GM12878 (cell line): Measurements from ENCODE around the gene REPS1. TPM values are rescaled to one million over a fixed set of nuclear protein-coding genes. Genes with fewer than 3 reads are reported as not detected.

Experiments used
- ATAC-seq: fragments of 200-7000 bp; cut with Tn5 transposase; 3 replicates; pipeline ENCODE4 v1.9.1; 2020; ENCODE audit warnings: mild to moderate bottlenecking, moderate library complexity
- BruUV-seq: library from RNA; stranded (reverse); fragments of 400-500 nt; replicated peaks from 2 replicates; lab custom pipeline; 2021; lab: Mats Ljungman, UMichigan
- CTCF ChIA-PET: fragments of 300-600 bp; sonication (Branson Sonifier 250); formaldehyde crosslinking; extraction: SDS; loops from one replicate; lab custom pipeline; 2021; ENCODE audit warnings: inconsistent platforms; lab: Yijun Ruan, JAX
- POLR2A ChIA-PET: fragments of 350-600 bp; formaldehyde crosslinking; extraction: SDS; loops from one replicate; lab custom pipeline; 2021; ENCODE audit warnings: inconsistent platforms; lab: Charles Lee
- RAD21 ChIA-PET: fragments of 300-600 bp; sonication (Branson Sonifier 250); formaldehyde crosslinking; loops from one replicate; lab custom pipeline; 2023; ENCODE audit warnings: antibody characterized with exemption; ENCODE audit not compliant: unreplicated experiment; lab: Charles Lee
- SMC1A ChIA-PET: fragments of 300-600 bp; sonication (Branson Sonifier 250); formaldehyde crosslinking; loops from one replicate; lab custom pipeline; 2023; ENCODE audit not compliant: unreplicated experiment, uncharacterized antibody; lab: Charles Lee
- DNase-seq: peaks from one replicate; pipeline ENCODE4 v3.0.0-alpha.2; 2011; ENCODE audit warnings: low read depth, low spot score
- FAIRE-seq: peaks from 3 replicates; lab custom pipeline; 2011; peaks lifted over from hg19 to GRCh38; lab: Jason Lieb, UNC
- H2AFZ ChIP-seq: 2 replicates; pipeline ENCODE4 v1.6.0; 2011; ENCODE audit warnings: low read depth, low read length, control low read depth; ENCODE audit not compliant: control insufficient read depth
- H3K27ac ChIP-seq: 2 replicates; pipeline ENCODE4 v1.5.1; 2011; ENCODE audit warnings: control low read depth; ENCODE audit not compliant: control insufficient read depth, insufficient read depth
- H3K27me3 ChIP-seq, 2 experiments: replicated peaks in 1 of 2; 2 replicates each; pipeline versions ENCODE4 v1.6.0 to v1.6.1; 2011; ENCODE audit warnings: low read length in 1 of 2; ENCODE audit not compliant: control insufficient read depth in 2 of 2, insufficient read depth in 2 of 2
- H3K36me3 ChIP-seq, 2 experiments: 2 replicates each; pipeline ENCODE4 v1.5.1; 2011; ENCODE audit warnings: low read length in 1 of 2; ENCODE audit not compliant: control insufficient read depth in 2 of 2, insufficient read depth in 2 of 2
- H3K4me1 ChIP-seq: 2 replicates; pipeline ENCODE4 v1.6.1; 2011; ENCODE audit warnings: mild to moderate bottlenecking, low read length, moderate library complexity, mixed read lengths; ENCODE audit not compliant: control insufficient read depth, insufficient read depth
- H3K4me2 ChIP-seq: 2 replicates; pipeline ENCODE4 v1.6.0; 2011; ENCODE audit warnings: control low read depth; ENCODE audit not compliant: control insufficient read depth, insufficient read depth
- H3K4me3 ChIP-seq: fragments of 200-600 bp; sonication (generic); 2 replicates; pipeline ENCODE4 v1.5.1; 2016
- H3K79me2 ChIP-seq: 2 replicates; pipeline ENCODE4 v1.6.0; 2011; ENCODE audit warnings: low read length; ENCODE audit not compliant: control insufficient read depth, insufficient read depth
- H3K9ac ChIP-seq: 2 replicates; pipeline ENCODE4 v1.8.0; 2011; ENCODE audit warnings: low read length, control low read depth, mixed read lengths; ENCODE audit not compliant: control insufficient read depth, insufficient read depth
- H3K9me3 ChIP-seq: replicated peaks from 3 replicates; pipeline ENCODE4 v1.5.1; 2011; ENCODE audit warnings: mild to moderate bottlenecking, low read length; ENCODE audit not compliant: control insufficient read depth, insufficient read depth
- H4K20me1 ChIP-seq: 2 replicates; pipeline ENCODE4 v1.6.0; 2011; ENCODE audit not compliant: control insufficient read depth, insufficient read depth
- CTCF ChIP-seq, 3 experiments: IDR thresholded peaks in 2 of 3; conservative IDR thresholded peaks in 1 of 3; 2 replicates each; pipeline ENCODE4 v1.5.1; 2011; ENCODE audit warnings: low read depth in 3 of 3, low read length in 3 of 3, mild to moderate bottlenecking in 3 of 3, control low read depth in 2 of 3, moderate library complexity in 2 of 3, inconsistent platforms in 1 of 3, mixed read lengths in 1 of 3; ENCODE audit not compliant: control insufficient read depth in 2 of 3, insufficient read depth in 1 of 3; ENCODE audit errors: extremely low read depth in 1 of 3
- KLF5 ChIP-seq: fragments of 450-650 bp; IDR thresholded peaks from 2 replicates; pipeline ENCODE4 v1.6.1; 2014; ENCODE audit warnings: mild to moderate bottlenecking; ENCODE audit not compliant: partially characterized antibody
- NFYB ChIP-seq: IDR thresholded peaks from 2 replicates; pipeline ENCODE4 v1.6.1; 2011; ENCODE audit warnings: low read depth, mild to moderate bottlenecking, low read length, improper control_type of control experiment, moderate library complexity; ENCODE audit not compliant: insufficient read depth
- NRF1 ChIP-seq: conservative IDR thresholded peaks from 2 replicates; pipeline ENCODE4 v1.6.1; 2011; ENCODE audit warnings: mild to moderate bottlenecking, low read depth, low read length, improper control_type of control experiment
- POLR2AphosphoS2 ChIP-seq: IDR thresholded peaks from 2 replicates; pipeline ENCODE4 v1.6.1; 2011; ENCODE audit warnings: low read depth, mild to moderate bottlenecking, low read length, improper control_type of control experiment, moderate library complexity
- RCOR1 ChIP-seq: conservative IDR thresholded peaks from 2 replicates; pipeline ENCODE4 v1.6.1; 2012; ENCODE audit warnings: low read depth, low read length, improper control_type of control experiment
- SPI1 ChIP-seq: IDR thresholded peaks from 2 replicates; pipeline ENCODE4 v1.6.1; 2011; ENCODE audit warnings: low read depth, mild to moderate bottlenecking, low read length, moderate library complexity, borderline replicate concordance; ENCODE audit not compliant: insufficient read depth
- SREBF2 ChIP-seq: IDR thresholded peaks from 2 replicates; pipeline ENCODE4 v1.6.1; 2012; ENCODE audit warnings: mild to moderate bottlenecking, low read length
- WGBS: methylation state at CpG from one replicate; pipeline ENCODE4 v1.1.6; 2016; ENCODE audit warnings: low lambda C conversion rate; ENCODE audit not compliant: insufficient replicate concordance, insufficient coverage; ENCODE audit errors: missing lambda C conversion rate; 5-methylcytosine and 5-hydroxymethylcytosine counted together
- in situ Hi-C: fragments of 300-500 bp; cut with MboI; formaldehyde crosslinking; loops from 9 replicates; pipeline ENCODE4 v1.14.3; 2018; ENCODE audit warnings: mixed read lengths
- intact Hi-C: fragments of 100-400 bp; cut with micrococcal nuclease; formaldehyde crosslinking; loops from one replicate; pipeline ENCODE4 v1.14.2; 2022; ENCODE audit not compliant: unreplicated experiment
- polyA plus RNA-seq, 11 experiments: library from polyadenylated mRNA; depleted of rRNA in 4 of 11; unstranded in 6 of 11; stranded (reverse) in 5 of 11; fragments of >200 nt; fragmentation: Nextera tagmentation in 4 of 11; fragmentation: Illumina TruSeq in 1 of 11; extraction: Ambion mirVana in 4 of 11; extraction: Trizol in 1 of 11; gene quantifications; 1 replicate in 1 of 11; 2 replicates in 10 of 11; pipeline versions ENCODE4 v1.2.1 to v1.2.3, GENCODE V29; 2011 to 2016; ENCODE audit warnings: inconsistent platforms in 2 of 11, missing spikeins in 2 of 11, low read depth in 1 of 11
- total RNA-seq, 4 experiments: library from RNA; depleted of rRNA in 3 of 4; stranded (reverse); fragments of >200 nt in 3 of 4; fragmentation: Illumina TruSeq in 1 of 4; extraction: Trizol in 1 of 4; gene quantifications; 2 replicates each; pipeline versions ENCODE4 v1.2.1 to v1.2.3, GENCODE V29; 2013 to 2021
- TF ChIP-seq, protein P1 (sequence below): IDR thresholded peaks from 2 replicates; pipeline ENCODE4 v1.6.1; 2012; ENCODE audit warnings: low read depth, low read length, improper control_type of control experiment

Gene REPS1
- total and polyA plus RNA-seq, 10 of the 15 experiments (the other 5 are each of a cell fraction or from before 2014, with no cell fraction given): 13.7 to 59.3 (median 31.7) TPM

GRCh38 chr6:138923561-138923960, 64.5 kb downstream of the REPS1 start:
- H3K9me3 ChIP-seq: no peaks in the 10 kb centered on the region
- ATAC-seq (no peak), DNase-seq (no peak)
- no peaks in the 10 kb centered on the region for H3K27me3 ChIP-seq
- no peaks in the 10 kb centered on the region for H3K79me2 ChIP-seq
- CTCF ChIA-PET: no interaction called here
- H3K4me2 ChIP-seq: no peak overlapping the region
- in situ Hi-C loops: no loop called here
- no peak overlapping the region for H3K27ac ChIP-seq
- H3K36me3 ChIP-seq: 0 out of 4 replicates have a peak, but pooled peaks cover 0 to 3% of the 10 kb centered on the region in 2 experiments
- POLR2A ChIA-PET: no interaction called here
- H3K4me1 ChIP-seq: no peaks in the 10 kb centered on the region
- H4K20me1 ChIP-seq: no peaks in the 10 kb centered on the region
- H2AFZ ChIP-seq: no peak overlapping the region
- intact Hi-C loops: no loop called here
- no TSS peak for BruUV-seq
- SMC1A ChIA-PET: interaction anchor here (1.0 to 1.6 kb wide), 2 partner anchors 63 to 104 kb away, joined by 3 to 4 read pairs; no protein-coding TSS in a partner anchor
- TF ChIP-seq, protein P1, sequence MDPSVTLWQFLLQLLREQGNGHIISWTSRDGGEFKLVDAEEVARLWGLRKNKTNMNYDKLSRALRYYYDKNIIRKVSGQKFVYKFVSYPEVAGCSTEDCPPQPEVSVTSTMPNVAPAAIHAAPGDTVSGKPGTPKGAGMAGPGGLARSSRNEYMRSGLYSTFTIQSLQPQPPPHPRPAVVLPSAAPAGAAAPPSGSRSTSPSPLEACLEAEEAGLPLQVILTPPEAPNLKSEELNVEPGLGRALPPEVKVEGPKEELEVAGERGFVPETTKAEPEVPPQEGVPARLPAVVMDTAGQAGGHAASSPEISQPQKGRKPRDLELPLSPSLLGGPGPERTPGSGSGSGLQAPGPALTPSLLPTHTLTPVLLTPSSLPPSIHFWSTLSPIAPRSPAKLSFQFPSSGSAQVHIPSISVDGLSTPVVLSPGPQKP: no peak
- TF ChIP-seq RCOR1 (no peak), SREBF2 (no peak), POLR2AphosphoS2 (no peak), KLF5 (no peak), NFYB (no peak)
- TF ChIP-seq, all 136 proteins: peak for 0
- RAD21 ChIA-PET: interaction anchor here (0.6 kb wide), 1 partner anchor 88 kb away, joined by 3 read pairs; no protein-coding TSS in a partner anchor
- no peak for FAIRE-seq
- Histone ChIP-seq H3K4me3 (no peak overlapping the region), H3K9ac (no peak overlapping the region)

GRCh38 chr6:138920906-138921305, 67.1 kb downstream of the REPS1 start:
- 99% methylated on average over 3 of the region's 3 CpGs for WGBS
- in situ Hi-C loops: no loop called here
- Histone ChIP-seq H3K79me2 (no peaks in the 10 kb centered on the region), H2AFZ (no peak overlapping the region), H3K27ac (no peak overlapping the region), H3K9ac (no peak overlapping the region), H3K4me1 (no peaks in the 10 kb centered on the region), H3K9me3 (no peaks in the 10 kb centered on the region), H3K27me3 (no peaks in the 10 kb centered on the region), H3K4me3 (no peak overlapping the region), H3K36me3 (peaks cover 3 to 11% of the 10 kb centered on the region in 2 experiments), H4K20me1 (no peaks in the 10 kb centered on the region), H3K4me2 (no peak overlapping the region)
- no TSS peak for BruUV-seq
- ChIA-PET POLR2A (no interaction called here), RAD21 (interaction anchor here (0.9 to 1.2 kb wide), 2 partner anchors 10 to 45 kb away, joined by 3 read pairs; no protein-coding TSS in a partner anchor), SMC1A (interaction anchor here (0.6 to 1.5 kb wide), 5 partner anchors 8 to 58 kb away, joined by 3 to 6 read pairs (median 3); no protein-coding TSS in a partner anchor), CTCF (interaction anchor here (0.7 to 1.6 kb wide), 3 partner anchors 13 to 68 kb away, joined by 3 to 4 read pairs (median 4); partner anchors contain the start of gene REPS1)
- intact Hi-C loops: no loop called here
- no peak for FAIRE-seq
- DNase-seq: no peak
- no peak for ATAC-seq
- TF ChIP-seq NRF1 (no peak), SPI1 (no peak), CTCF (IDR thresholded peaks at IDR 0.05 in 2 of 3, conservative IDR thresholded peaks at IDR 0.05 in 1 of 3; ENCODE audit: control insufficient read depth in 2 of 3, extremely low read depth in 1 of 3, insufficient read depth in 1 of 3, low read depth in 3 of 3, low read length in 3 of 3) (no peak)
